Measurements from ENCODE around the gene NOTCH1. TPM values are rescaled to one million over a fixed set of nuclear protein-coding genes. Genes with fewer than 3 reads are reported as not detected.

Gene NOTCH1
- total RNA-seq, 1 experiment from 2014 or later = 95.6 TPM

DNA sequence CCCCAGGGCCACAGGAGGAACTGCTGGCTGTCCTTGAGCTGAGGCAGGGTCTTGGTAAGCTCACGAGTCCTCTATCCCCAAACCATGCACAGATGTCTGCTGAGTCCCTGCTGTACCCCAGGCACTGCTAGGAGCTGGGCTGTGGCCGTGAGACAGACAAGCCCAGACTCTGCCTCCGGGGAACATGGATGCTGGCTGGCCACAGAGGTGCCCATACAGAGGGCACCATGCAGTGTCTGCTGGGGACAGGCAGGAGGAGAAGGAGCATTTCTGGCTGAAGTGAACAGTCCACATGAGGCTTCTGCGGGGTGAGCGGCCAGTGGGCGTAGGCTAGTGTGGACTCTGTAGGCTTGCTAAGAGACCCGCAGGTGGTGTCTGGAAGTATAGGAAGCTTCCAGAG, 58.2 kb downstream of the NOTCH1 start:
- no peak overlapping the region for H3K27ac Mint-ChIP-seq
- ATAC-seq (no peak), DNase-seq (ENCODE audit: low spot score) (no peak)
- no peaks in the 10 kb centered on the region for H3K36me3 Mint-ChIP-seq
- TF ChIP-seq, protein P1, sequence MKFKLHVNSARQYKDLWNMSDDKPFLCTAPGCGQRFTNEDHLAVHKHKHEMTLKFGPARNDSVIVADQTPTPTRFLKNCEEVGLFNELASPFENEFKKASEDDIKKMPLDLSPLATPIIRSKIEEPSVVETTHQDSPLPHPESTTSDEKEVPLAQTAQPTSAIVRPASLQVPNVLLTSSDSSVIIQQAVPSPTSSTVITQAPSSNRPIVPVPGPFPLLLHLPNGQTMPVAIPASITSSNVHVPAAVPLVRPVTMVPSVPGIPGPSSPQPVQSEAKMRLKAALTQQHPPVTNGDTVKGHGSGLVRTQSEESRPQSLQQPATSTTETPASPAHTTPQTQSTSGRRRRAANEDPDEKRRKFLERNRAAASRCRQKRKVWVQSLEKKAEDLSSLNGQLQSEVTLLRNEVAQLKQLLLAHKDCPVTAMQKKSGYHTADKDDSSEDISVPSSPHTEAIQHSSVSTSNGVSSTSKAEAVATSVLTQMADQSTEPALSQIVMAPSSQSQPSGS (CRISPR knock-in tag; IDR thresholded peaks at IDR 0.05; ENCODE audit: borderline replicate concordance, low read depth) = no peak
- TF ChIP-seq FOXK1 (CRISPR knock-in tag; IDR thresholded peaks at IDR 0.05) (no peak), SOX15 (CRISPR knock-in tag; IDR thresholded peaks at IDR 0.05) (no peak), ZNF263 (CRISPR knock-in tag; IDR thresholded peaks at IDR 0.05; ENCODE audit: low read depth) (no peak), OVOL2 (CRISPR knock-in tag; IDR thresholded peaks at IDR 0.05; ENCODE audit: borderline replicate concordance) (no peak), JAZF1 (CRISPR knock-in tag; IDR thresholded peaks at IDR 0.05) (no peak), MAX (CRISPR knock-in tag; IDR thresholded peaks at IDR 0.05) (no peak), ETV6 (CRISPR knock-in tag; IDR thresholded peaks at IDR 0.05) (no peak), KAT7 (CRISPR knock-in tag; IDR thresholded peaks at IDR 0.05; ENCODE audit: borderline replicate concordance) (no peak), ZBTB43 (CRISPR knock-in tag; IDR thresholded peaks at IDR 0.05) (no peak), E2F4 (CRISPR knock-in tag; IDR thresholded peaks at IDR 0.05; ENCODE audit: borderline replicate concordance, low read depth) (no peak), ZNF317 (CRISPR knock-in tag; IDR thresholded peaks at IDR 0.05; ENCODE audit: borderline replicate concordance, low read depth) (no peak), PRRX2 (CRISPR knock-in tag; IDR thresholded peaks at IDR 0.05) (no peak), MYBL2 (CRISPR knock-in tag; IDR thresholded peaks at IDR 0.05) (no peak), MLX (CRISPR knock-in tag; IDR thresholded peaks at IDR 0.05) (no peak)
- TF ChIP-seq, protein P2, sequence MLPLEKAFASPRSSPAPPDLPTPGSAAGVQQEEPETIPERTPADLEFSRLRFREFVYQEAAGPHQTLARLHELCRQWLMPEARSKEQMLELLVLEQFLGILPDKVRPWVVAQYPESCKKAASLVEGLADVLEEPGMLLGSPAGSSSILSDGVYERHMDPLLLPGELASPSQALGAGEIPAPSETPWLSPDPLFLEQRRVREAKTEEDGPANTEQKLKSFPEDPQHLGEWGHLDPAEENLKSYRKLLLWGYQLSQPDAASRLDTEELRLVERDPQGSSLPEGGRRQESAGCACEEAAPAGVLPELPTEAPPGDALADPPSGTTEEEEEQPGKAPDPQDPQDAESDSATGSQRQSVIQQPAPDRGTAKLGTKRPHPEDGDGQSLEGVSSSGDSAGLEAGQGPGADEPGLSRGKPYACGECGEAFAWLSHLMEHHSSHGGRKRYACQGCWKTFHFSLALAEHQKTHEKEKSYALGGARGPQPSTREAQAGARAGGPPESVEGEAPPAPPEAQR (CRISPR knock-in tag; IDR thresholded peaks at IDR 0.05) = no peak
- TF ChIP-seq, protein P3, sequence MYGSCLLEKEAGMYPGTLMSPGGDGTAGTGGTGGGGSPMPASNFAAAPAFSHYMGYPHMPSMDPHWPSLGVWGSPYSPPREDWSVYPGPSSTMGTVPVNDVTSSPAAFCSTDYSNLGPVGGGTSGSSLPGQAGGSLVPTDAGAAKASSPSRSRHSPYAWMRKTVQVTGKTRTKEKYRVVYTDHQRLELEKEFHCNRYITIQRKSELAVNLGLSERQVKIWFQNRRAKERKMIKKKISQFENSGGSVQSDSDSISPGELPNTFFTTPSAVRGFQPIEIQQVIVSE (CRISPR knock-in tag; IDR thresholded peaks at IDR 0.05; ENCODE audit: borderline replicate concordance) = no peak
- ChIA-PET POLR2A (no interaction called here), CTCF (interaction anchor here (1.2 to 9.1 kb wide), 8 partner anchors 84 to 204 kb away, joined by 5 to 163 read pairs (median 11); no protein-coding TSS in a partner anchor)
- H3K27me3 Mint-ChIP-seq (ENCODE audit: low read depth) = no peaks in the 10 kb centered on the region
- peaks cover 4% of the 10 kb centered on the region for H3K4me1 Mint-ChIP-seq
- H3K9me3 Mint-ChIP-seq = peaks cover 2% of the 10 kb centered on the region; the same call in 1 of the 2 replicates
- H3K4me3 Mint-ChIP-seq = no peak overlapping the region

DNA sequence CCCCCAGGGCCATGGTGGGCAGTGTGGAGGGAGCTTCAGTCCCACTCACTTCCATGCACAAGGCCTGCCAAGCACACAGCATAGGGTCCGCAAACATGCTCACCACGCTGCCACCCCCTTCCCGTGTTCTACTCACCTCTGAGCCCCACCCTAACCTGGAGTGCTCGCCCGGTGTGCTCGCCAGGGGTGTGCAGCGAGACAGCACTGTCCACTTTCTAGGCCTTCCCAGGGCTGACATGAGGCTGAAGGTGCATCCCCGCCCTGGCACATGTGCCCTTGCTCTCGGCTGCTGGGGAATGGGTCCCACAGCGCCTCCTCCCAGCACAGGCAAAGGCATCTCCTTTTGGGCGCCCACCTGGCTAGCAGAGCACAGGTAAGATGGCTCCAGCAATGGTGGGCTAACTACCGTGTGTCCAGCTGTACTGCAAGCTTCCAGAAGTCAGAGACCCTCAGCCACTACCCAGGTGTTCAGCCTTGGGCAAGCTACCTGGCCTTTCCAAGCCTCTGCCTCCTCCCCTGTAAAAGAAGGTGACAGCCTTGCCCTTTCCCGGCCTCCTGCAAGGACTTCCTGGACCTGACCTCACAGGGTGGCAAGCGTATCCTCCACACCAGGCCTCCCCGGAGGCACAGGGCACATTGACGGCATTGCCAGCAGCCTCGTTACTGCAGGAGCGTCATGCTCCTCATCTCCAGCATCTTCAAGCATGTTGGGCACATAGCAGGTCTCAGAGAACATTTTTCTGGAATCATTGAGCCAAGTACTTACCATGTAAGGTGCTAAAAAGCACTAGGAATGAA, 58.8 kb downstream of the NOTCH1 start:
- POLR2A ChIA-PET = no interaction called here
- H3K36me3 Mint-ChIP-seq = no peaks in the 10 kb centered on the region
- H3K27ac Mint-ChIP-seq = no peak overlapping the region
- no peaks in the 10 kb centered on the region for H3K9me3 Mint-ChIP-seq
- CTCF ChIA-PET = interaction anchor here (0.6 to 9.1 kb wide), 7 partner anchors 35 to 205 kb away, joined by 3 to 163 read pairs (median 16); no protein-coding TSS in a partner anchor
- H3K27me3 Mint-ChIP-seq (ENCODE audit: low read depth) = no peaks in the 10 kb centered on the region
- H3K4me3 Mint-ChIP-seq = no peak overlapping the region
- TF ChIP-seq TCF7 (CRISPR knock-in tag; IDR thresholded peaks at IDR 0.05; ENCODE audit: low read depth) = no peak
- no peak for TF ChIP-seq FOXJ3 (CRISPR knock-in tag; IDR thresholded peaks at IDR 0.05; ENCODE audit: borderline replicate concordance)
- no peak for TF ChIP-seq HMGA2 (CRISPR knock-in tag; IDR thresholded peaks at IDR 0.05)
- TF ChIP-seq CREB1 (CRISPR knock-in tag; IDR thresholded peaks at IDR 0.05) = no peak
- H3K4me1 Mint-ChIP-seq = peaks cover 8% of the 10 kb centered on the region
- DNase-seq (ENCODE audit: low spot score) = no peak
- ATAC-seq = no peak

All from WTC11 (cell line).